K562 (cell line): ENCODE data around the gene NT5DC1. TPM values are rescaled to one million over a fixed set of nuclear protein-coding genes. Genes with fewer than 3 reads are reported as not detected.

Source experiments
- AFF1 ChIP-seq, 2 experiments: fragments of 450-650 bp; IDR thresholded peaks; 2 replicates each; pipeline ENCODE4 v1.6.1; 2018; ENCODE audit warnings: mild to moderate bottlenecking in 2 of 2, low read depth in 1 of 2; ENCODE audit not compliant: partially characterized antibody in 2 of 2
- ARID4B ChIP-seq: sonication (generic); formaldehyde crosslinking; IDR thresholded peaks from 2 replicates; pipeline ENCODE4 v1.8.0; 2022; ENCODE audit warnings: mild to moderate bottlenecking, missing genetic modification reagents
- ATF7 ChIP-seq: fragments of 450-650 bp; IDR thresholded peaks from 2 replicates; pipeline ENCODE4 v1.7.1; 2014; ENCODE audit warnings: mild to moderate bottlenecking, moderate library complexity
- BRCA1 ChIP-seq, 2 experiments: fragments of 450-650 bp in 1 of 2; sonication (generic) in 1 of 2; formaldehyde crosslinking in 1 of 2; IDR thresholded peaks; 2 replicates each; pipeline versions ENCODE4 v1.5.0 to v1.6.1; 2017 to 2020; ENCODE audit warnings: mild to moderate bottlenecking in 1 of 2, missing genetic modification reagents in 1 of 2
- CBFA2T2 ChIP-seq: fragments of 450-650 bp; conservative IDR thresholded peaks from 2 replicates; pipeline ENCODE4 v1.6.1; 2017; ENCODE audit warnings: mild to moderate bottlenecking
- CHD2 ChIP-seq: IDR thresholded peaks from 2 replicates; pipeline ENCODE4 v1.6.1; 2011; ENCODE audit warnings: low read depth, low read length
- DPF2 ChIP-seq: fragments of 450-650 bp; IDR thresholded peaks from 2 replicates; pipeline ENCODE4 v1.6.1; 2016
- ETS1 ChIP-seq: conservative IDR thresholded peaks from 2 replicates; pipeline ENCODE4 v1.6.1; 2011; ENCODE audit warnings: low read depth, mild to moderate bottlenecking, low read length; ENCODE audit not compliant: control insufficient read depth
- ETV5 ChIP-seq: sonication (generic); formaldehyde crosslinking; IDR thresholded peaks from 2 replicates; pipeline ENCODE4 v1.4.0; 2020; ENCODE audit warnings: low read depth, mild to moderate bottlenecking, missing genetic modification reagents
- KLF16 ChIP-seq: IDR thresholded peaks from 2 replicates; pipeline ENCODE4 v1.6.1; 2016; ENCODE audit warnings: antibody characterized with exemption
- NCOR1 ChIP-seq: fragments of 450-650 bp; IDR thresholded peaks from 2 replicates; pipeline ENCODE4 v1.6.1; 2016; ENCODE audit warnings: mild to moderate bottlenecking, moderate library complexity
- NFRKB ChIP-seq: fragments of 450-650 bp; IDR thresholded peaks from 2 replicates; pipeline ENCODE4 v1.6.1; 2016; ENCODE audit warnings: low read depth
- RFX7 ChIP-seq: fragments of 250-450 bp; sonication (Bioruptor Pico); IDR thresholded peaks from 2 replicates; pipeline ENCODE4 v1.5.1; 2021; ENCODE audit warnings: mild to moderate bottlenecking
- SPI1 ChIP-seq: IDR thresholded peaks from 2 replicates; pipeline ENCODE4 v1.6.1; 2011; ENCODE audit warnings: low read depth, low read length, control low read depth, borderline replicate concordance
- STAT5A ChIP-seq: IDR thresholded peaks from 2 replicates; pipeline ENCODE4 v1.6.1; 2012; ENCODE audit warnings: low read length, inconsistent platforms, borderline replicate concordance
- ZKSCAN3 ChIP-seq: fragments of 250-450 bp; sonication (Bioruptor Pico); IDR thresholded peaks from 2 replicates; pipeline ENCODE4 v1.4.0; 2020
- ZNF316 ChIP-seq: fragments of 450-650 bp; IDR thresholded peaks from 2 replicates; pipeline ENCODE4 v1.6.1; 2016
- ZNF324 ChIP-seq: fragments of 250-450 bp; sonication (Bioruptor Pico); IDR thresholded peaks from 2 replicates; pipeline ENCODE4 v1.4.0; 2020; ENCODE audit warnings: mild to moderate bottlenecking
- ZNF584 ChIP-seq: fragments of 200-800 bp; sonication (Bioruptor generic); IDR thresholded peaks from 2 replicates; pipeline ENCODE4 v1.6.1; 2016; ENCODE audit warnings: low read depth, mild to moderate bottlenecking, missing genetic modification characterization, missing compliant biosample characterization
- ZNF77 ChIP-seq: fragments of 250-450 bp; sonication (Bioruptor Pico); IDR thresholded peaks from 2 replicates; pipeline ENCODE4 v1.5.0; 2020
- polyA plus RNA-seq, 8 experiments: library from polyadenylated mRNA; depleted of rRNA in 4 of 8; stranded (reverse) in 5 of 8; unstranded in 3 of 8; fragments of >200 nt; fragmentation: Nextera tagmentation in 2 of 8; fragmentation: Illumina TruSeq in 1 of 8; extraction: Ambion mirVana in 2 of 8; extraction: Trizol in 1 of 8; gene quantifications; 2 replicates each; pipeline versions ENCODE4 v1.2.1 to v1.2.3, GENCODE V29; 2011 to 2014; ENCODE audit warnings: inconsistent platforms in 1 of 8, missing spikeins in 1 of 8
- total RNA-seq, 7 experiments: library from RNA; depleted of rRNA in 6 of 7; stranded (reverse); fragments of >200 nt in 6 of 7; fragmentation: Illumina TruSeq in 2 of 7; extraction: Trizol in 2 of 7; gene quantifications; 2 replicates each; pipeline versions ENCODE4 v1.2.1 to v1.2.3, GENCODE V29; 2011 to 2021; ENCODE audit warnings: low replicate concordance in 1 of 7

The NT5DC1 gene
- total and polyA plus RNA-seq, 9 of the 15 experiments (the other 6 are each of a cell fraction or from before 2014, with no cell fraction given), result 4.9 to 28.5 (median 16.3) TPM

- TF ChIP-seq ETV5, result no peak
- no peak for TF ChIP-seq ARID4B (CRISPR knock-in tag)
- no peak for TF ChIP-seq ETS1
- TF ChIP-seq AFF1 (IDR thresholded peaks at IDR 0.05; ENCODE audit: low read depth in 1 of 2, partially characterized antibody in 2 of 2), result no peak
- TF ChIP-seq ZNF584, result no peak
- TF ChIP-seq ZKSCAN3 (CRISPR knock-in tag), result no peak
- no peak for TF ChIP-seq ZNF77 (CRISPR knock-in tag)
- TF ChIP-seq SPI1, result no peak
- peak; percentile 62 for TF ChIP-seq STAT5A
- peak; percentile 94 for TF ChIP-seq ZNF316
- TF ChIP-seq DPF2, result peak; percentile 92
- TF ChIP-seq NCOR1, result peak; percentile 67
- no peak for TF ChIP-seq ZNF324
- TF ChIP-seq BRCA1 (IDR thresholded peaks at IDR 0.05), result no peak
- TF ChIP-seq BRCA1 (CRISPR knock-in tag; IDR thresholded peaks at IDR 0.05), result no peak
- no peak for TF ChIP-seq KLF16
- no peak for TF ChIP-seq CHD2
- TF ChIP-seq ATF7, result peak; percentile 15; the same call in 1 of the 2 replicates
- TF ChIP-seq CBFA2T2, result peak; percentile 63
- peak; percentile 34; the same call in 1 of the 2 replicates for TF ChIP-seq NFRKB
- no peak for TF ChIP-seq RFX7 (CRISPR knock-in tag)
These were observed 56.0 kb downstream of the NT5DC1 start (continued) for GRCh38 chr6:116156405-116157326.
